T-helper 2 cell treated with Interferon-gamma antibody and Interleukin-4, amounts not matched to agents 100 ng/mL and 5 ng/mL, for 36 hours (primary cell): Measurements from ENCODE around the gene SSNA1. TPM values are rescaled to one million over a fixed set of nuclear protein-coding genes. Genes with fewer than 3 reads are reported as not detected.

Source experiments
- intact Hi-C: fragments of 100-400 bp; cut with micrococcal nuclease; formaldehyde crosslinking; loops from one replicate; pipeline ENCODE4 v1.15.1; 2023
- total RNA-seq: library from RNA; stranded (reverse); gene quantifications from 2 replicates; pipeline ENCODE4 v1.2.3, GENCODE V29; 2022

Gene SSNA1
- total RNA-seq, 1 donor from 2014 or later, result 88.3 TPM

DNA sequence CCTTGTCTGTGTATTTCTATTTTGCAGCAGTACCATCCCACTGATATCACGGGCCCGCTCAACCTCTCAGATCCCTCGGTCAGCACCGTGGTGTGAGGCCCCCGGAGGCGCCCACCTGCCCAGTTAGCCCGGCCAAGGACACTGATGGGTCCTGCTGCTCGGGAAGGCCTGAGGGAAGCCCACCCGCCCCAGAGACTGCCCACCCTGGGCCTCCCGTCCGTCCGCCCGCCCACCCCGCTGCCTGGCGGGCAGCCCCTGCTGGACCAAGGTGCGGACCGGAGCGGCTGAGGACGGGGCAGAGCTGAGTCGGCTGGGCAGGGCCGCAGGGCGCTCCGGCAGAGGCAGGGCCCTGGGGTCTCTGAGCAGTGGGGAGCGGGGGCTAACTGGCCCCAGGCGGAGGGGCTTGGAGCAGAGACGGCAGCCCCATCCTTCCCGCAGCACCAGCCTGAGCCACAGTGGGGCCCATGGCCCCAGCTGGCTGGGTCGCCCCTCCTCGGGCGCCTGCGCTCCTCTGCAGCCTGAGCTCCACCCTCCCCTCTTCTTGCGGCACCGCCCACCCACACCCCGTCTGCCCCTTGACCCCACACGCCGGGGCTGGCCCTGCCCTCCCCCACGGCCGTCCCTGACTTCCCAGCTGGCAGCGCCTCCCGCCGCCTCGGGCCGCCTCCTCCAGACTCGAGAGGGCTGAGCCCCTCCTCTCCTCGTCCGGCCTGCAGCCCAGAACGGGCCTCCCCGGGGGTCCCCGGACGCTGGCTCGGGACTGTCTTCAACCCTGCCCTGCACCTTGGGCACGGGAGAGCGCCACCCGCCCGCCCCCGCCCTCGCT, 20.5 kb upstream of the SSNA1 start:
- intact Hi-C loops, result no loop called here

DNA sequence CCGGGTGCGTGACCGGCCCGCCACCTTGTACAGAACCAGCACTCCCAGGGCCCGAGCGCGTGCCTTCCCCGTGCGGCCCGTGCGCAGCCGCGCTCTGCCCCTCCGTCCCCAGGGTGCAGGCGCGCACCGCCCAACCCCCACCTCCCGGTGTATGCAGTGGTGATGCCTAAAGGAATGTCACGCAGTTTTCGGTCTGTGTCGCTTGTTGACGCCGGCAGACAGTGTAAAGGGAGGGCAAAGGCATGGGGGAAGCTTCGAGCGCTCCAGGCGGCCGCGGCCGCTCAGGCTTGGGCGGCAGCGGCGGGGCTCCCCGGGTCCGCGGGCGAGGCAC, 19.9 kb upstream of the SSNA1 start:
- intact Hi-C loops, result no loop called here

DNA sequence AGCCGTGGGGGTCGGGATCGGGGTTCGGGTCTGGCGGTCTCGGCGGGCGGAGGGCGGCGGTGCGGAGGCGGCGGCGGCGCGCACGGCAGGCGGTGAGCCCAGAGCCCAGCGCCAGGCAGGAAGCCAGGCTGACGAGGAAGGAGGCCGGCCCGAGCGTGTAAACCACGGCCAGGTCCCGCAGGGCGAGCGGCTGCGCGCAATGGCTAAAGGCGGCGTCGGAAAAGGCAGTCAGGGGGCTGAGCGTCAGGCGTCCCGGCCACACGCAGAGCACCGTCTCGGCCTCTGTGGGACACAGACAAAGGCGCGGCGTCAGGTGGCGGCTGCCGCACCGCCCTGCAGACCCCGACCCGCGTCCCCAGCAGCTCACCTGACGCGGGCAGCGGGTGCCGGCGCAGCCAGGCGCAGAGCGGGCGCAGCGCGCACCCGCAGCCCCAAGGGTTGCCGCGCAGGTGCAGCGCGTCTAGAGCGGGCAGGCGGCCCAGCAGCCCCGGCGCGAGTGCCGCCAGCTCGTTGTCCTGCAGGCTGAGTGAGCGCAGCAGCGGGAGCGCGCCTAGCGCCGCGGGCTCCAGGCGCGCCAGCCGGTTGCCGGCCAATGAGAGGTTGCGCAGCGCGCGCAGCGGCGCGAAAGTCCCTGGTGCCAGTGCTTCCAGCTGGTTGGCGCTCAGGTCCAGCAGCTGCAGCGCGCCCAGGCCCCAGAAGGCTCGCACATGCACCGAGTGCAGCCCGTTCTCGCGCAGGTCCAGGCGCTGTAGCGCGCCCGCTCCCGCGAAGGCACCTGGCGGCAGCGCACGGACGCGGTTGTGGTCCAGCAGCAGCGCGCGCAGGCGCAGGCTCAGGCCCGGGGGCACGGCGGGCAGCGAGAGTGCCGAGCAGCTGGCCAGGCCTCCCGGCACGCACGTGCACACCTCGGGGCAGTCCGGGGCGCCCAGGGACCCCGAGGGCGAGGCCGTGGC, 19.3 kb upstream of the SSNA1 start:
- intact Hi-C loops, result no loop called here

DNA sequence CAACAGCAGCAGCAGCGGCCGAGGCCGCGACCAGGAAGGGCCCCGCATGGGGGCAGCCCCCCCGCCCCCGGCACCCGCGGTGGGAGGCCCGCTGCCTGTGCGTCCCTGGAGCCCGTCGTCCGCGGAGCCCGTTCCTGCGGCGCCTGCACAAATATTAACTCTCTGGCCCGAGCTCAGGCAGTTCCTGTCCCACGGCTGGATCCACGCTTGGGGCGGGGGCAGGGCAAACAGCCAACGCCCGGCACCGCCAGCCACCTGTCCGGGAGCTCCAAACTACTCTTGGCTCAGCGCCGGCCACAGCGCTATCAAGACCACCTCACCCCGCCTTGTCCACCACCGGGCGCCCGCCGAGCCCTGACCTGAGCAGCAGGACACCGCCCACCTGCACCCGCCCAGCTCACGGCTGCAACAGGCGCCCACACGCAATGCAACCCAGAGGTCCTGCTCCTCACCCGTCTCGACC, 18.5 kb upstream of the SSNA1 start, which contains the start of gene LRRC26:
Gene LRRC26, minus strand, starts transcription at position 156 of the 463 bp plus-strand sequence. Its CDS starts 108 bp downstream, at position 48.
- intact Hi-C loops, result no loop called here

DNA sequence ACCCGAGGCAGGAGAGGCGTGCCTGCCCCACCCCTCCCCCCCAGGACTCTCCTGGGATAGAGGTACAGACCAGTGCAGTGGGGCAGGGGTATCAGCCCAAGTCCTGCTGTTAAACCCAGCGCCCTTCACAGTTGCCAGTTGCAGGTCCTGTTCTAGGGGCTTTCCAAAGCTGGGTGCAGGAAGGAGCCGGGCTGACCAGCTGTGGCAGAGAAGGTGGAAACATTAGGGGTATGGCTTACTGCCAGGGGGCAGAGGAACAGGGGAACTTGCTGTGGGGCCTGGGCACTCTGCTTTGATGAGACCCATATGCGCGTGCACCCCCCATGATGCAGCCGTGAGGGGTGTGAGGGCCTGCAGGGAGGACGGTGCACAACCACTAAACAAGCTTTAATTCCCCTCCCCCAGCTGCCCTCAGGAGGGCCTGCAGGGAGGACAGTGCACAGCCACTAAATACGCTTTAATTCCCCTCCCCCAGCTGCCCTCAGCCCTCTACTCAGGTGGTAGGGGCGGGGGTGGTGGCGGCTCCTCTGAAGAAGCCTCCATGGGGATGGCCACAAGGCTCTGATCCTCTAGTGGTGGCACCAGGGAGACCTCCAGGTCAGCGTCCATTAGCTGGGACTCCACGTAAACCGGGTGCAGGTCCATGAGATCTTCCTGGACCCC, 17.9 kb upstream of the SSNA1 start:
- intact Hi-C loops, result no loop called here

DNA sequence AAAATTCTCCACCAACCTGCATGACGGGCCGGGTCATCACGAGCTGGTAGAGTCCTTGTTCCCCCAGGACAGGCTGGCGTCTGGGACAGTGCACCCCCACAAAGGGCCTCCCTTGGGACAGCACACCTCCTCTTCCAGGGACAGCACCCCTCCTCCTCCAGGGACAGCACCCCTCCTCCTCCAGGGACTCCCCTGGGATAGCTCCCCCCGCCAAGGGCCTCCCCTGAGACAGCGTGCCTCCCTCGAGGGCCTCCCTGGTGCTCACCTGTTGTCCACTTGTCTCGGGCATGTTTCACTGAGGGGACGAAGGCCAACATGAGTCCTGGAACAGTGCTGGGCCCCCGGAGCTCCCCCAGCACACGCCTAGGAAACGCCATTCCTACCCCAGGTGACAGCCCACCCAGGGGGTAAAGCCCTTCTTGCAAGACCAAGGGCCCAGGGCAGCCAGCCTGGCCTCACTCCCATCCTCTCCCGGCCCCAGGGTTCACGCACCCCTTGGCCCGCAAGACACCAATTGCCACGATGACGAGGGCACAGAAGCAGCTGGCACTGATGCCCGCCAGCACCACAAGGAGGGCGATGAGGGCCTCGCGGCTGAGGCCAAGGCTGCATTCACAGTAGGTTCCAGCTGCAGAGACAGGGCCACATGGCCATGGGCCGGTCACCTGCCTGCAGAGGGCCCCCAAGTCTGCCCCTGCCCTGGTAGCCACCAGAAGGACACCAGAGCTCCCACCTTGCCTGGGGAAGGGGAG, 17.2 kb upstream of the SSNA1 start:
- intact Hi-C loops, result no loop called here

DNA sequence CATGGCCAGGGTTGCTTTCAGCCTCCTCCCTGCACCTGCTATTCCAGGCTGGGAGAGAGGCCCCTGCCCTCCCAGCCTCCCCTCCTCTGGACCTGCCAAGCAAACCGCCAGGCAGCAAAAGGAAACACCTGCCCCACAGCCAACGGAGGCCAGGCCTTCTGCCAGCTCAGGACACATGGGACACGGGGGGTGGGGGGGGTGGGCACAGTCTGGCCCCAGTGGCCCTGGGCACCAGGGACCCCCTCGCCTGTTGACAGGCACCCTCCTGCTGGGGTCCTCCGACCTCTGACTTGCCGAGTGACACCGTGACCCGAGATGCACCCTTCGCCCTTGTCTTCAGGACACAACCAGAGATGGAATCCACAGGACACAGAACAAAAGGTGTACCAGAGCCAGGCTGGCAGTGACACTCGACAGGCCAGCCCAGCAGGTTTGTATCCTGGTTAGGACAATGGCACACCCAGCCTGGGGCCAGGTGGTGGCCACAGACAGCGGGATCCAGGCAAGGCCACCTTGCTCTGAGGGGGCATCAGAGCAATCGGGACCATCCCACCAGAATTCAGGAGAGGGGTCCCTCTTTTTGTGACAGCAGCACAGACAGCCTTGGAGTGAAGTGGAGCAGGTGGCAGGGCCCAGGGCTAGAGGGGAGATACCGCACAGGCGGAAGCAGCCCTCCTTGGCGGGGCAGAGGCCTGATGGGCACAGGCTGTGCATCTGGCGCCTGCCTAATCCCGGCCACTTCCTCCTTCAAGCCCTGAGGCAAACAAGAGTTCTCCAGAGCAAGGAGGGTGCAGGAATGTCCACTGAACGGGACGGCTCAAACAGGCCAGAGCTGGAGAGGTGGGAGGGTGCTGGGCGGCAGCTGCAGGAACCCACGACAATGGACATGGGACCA, 15.3 kb upstream of the SSNA1 start:
- intact Hi-C loops, result no loop called here

DNA sequence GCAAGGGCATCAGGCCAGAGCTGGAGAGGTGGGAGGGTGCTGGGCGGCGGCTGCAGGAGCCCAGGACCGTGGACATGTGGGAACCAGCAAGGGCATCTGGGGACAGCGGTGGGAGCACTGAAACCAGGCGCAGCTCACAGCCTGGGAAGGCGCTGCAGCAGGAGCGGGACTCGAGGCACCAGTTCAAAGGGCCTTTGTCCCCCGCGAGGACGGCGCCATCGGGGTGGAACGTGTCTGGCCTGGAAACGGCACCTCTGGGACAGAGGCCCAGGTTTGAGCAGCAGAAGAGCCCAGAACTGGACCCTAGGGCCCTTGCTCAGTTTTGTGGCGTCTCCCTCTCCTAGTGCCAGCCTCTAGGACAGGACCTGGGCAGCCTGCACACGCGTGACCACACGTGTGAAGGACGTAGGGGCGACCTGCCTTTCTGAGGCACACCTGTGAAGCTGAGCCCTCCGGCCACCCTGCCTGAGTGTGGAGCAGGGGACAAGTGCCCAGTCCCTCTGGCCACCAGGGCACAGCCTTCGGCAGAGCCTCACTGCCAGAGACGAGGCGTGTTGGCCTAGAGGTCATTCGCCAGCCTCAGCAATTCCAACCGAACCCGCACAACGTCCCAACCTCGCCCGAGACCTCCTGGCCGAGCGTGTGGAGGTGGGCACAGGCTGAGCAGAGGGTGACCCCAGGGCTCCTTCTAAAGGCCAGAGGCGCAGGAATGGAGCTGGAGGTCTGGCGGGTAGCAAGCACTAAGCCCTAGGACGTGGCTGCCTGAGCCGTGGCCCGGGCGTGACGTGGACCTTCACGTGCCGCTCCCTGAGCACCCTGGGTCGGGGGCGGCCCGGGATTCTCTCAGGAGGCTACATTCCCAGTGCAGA, 14.4 kb upstream of the SSNA1 start:
- intact Hi-C loops, result no loop called here

DNA sequence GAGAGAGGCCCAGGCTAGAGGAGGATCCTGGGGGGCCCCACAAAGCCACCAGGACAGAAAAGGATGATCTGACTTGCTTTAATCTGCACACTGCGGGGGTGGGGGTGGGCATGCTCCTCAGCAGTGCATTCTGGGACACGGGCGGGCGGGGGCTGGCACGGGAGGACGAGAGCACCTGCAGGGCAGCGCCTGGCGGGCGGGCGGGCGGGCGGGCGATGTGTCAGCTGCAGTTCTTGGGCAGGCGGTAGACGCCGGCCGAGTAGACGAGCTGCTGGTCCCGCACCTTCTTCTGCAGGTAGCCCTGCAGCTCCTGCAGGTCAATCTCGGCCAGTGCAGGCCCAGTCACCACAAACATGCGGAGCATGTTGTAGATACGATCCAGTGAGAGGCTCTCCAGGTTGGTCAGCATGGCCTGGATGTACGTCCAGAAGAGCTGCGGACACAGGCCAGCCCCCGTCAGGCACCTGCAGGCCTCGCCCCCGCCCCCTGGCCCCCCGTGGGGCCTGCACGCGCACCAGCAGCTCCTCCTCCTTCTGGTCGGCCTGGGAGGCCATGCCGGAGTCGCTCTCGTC, 13.7 kb upstream of the SSNA1 start:
- intact Hi-C loops, result no loop called here

DNA sequence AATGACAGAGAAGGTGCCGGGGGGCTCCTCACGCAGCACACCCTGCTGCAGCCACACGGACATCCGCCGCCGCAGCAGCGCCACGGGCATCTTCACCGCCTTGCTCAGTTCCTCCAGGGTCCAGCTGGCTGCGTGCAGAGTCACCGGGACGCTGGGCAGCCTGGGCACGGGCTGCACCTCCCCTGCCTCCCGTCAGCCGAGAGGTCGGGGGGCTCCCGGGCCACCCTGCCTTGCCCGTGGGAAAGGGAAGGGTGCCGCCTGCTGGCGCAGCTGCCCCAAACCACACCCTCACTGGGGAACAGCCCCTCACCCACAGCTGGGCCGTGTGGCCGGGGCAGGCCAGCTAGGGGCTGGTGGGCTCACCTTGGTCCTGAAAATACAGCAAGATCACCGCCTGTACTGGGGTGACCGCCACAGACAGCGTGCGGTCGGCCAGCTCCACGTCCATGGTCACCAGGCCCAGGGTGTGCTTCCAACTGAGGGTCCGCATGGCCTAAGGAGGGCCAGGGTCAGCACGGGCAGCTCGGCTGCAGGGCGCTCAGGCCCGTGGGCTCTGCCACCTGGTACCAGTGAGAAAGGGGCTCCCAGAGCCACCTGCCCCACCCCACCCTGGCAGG, 13.0 kb upstream of the SSNA1 start:
- intact Hi-C loops, result no loop called here

DNA sequence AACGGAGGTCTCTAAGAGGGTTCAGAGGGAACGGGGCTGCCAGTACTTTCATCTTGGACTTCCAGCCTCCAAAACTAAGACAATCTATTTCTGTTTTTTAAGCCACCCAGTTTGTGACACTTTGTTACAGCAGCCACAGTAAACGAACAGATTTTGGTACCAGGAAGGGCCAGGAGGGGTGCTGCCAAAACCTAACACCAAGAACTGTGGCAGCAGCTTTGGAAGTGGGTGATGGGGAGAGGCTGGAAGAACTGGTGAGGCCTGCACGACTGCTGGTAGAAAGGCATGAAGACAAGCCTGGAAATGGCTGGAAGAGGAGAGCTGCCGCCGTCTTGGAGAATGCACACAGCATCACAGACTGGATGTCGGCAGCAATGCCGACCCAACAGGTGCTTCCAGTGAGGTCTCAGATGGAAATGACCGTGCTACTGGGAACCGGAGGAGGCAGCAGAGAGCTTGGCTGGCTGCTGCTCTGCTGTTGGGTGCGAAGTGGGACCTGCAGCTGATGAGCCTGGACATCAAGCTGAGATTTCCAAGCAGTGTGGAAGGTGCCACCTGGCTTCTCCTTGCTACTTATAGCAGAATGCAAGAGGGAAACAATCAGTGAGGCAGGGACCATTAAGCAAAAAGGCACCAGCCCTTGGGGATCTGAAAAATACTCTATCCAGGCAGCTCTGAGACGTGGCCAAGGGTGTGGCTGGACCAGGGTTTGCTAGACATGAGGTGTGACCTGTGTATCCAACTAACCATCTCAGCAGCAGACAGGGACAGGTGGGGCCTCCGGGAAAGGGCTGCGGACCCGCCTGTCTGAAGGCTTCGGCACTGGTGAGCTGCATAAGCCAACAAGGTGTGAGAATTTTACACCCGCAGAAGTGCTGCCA, 11.9 kb upstream of the SSNA1 start:
- intact Hi-C loops, result no loop called here

DNA sequence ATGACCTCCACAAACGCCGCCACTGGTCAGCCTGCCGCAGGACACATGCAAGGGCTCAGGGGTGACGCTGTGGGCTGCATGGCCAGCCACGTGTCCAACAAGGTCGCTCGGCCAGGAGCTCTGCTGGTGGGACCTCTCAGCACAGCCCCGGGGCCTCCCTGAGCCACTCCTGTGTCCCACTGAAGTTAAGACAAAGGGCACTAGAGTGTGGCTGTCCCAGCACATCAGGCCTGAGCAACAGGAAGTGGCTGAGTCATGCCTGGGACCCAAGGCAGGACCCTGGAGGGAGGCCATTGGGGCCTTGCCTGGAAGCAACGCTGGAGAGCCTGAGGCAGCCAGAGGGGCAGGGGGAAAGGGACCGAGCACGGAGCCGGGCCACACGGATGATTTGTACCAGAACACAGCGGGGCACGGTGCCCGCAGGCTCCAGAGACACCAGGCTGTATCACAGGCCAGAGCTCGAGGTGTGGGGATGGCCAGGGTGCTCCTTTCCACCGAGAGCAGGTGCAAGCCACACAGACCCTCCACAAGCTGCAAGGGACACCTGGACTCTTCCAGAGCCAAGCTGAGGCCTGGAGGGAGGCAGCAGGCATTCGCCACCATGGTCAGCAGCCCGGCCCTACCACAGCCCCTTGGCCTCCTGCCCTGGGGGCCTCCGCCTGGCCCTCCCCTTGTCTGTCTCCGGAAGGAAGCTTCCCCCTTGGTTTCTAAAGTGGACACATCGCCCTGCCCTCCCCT, 10.1 kb upstream of the SSNA1 start:
- intact Hi-C loops, result no loop called here

DNA sequence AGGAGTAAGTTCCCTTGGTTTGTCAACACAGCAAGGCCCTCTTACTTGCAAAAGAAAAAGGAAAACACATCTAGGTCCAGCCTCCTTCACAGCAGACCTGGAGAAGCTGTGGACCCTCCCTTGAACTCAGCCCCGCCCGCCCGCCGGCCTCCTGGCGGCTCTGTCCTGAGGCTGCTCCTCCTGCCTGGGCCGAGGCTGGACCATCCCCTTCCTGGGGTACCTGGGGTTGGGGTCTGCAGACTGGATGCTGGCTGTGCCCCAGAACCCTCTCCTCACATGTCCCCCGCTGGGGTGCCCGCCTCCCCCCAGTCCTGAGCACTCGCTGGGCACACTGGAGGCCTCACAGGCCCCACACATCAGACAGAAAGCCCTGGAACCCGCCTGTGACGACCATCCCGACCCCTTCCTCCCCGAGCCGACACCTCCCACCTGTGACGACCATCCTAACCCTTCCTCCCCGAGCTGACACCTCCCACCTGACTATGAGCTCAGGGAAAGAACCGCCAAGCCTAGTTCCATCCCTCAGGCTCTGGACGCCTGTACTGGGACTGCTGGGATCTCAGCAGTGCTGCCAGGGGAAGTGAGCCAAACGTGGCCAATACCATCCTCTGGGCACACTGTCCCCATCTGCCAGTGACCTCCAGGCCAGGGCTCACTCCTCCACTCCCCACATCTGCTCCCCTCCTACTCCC, 9.4 kb upstream of the SSNA1 start:
- intact Hi-C loops, result no loop called here

DNA sequence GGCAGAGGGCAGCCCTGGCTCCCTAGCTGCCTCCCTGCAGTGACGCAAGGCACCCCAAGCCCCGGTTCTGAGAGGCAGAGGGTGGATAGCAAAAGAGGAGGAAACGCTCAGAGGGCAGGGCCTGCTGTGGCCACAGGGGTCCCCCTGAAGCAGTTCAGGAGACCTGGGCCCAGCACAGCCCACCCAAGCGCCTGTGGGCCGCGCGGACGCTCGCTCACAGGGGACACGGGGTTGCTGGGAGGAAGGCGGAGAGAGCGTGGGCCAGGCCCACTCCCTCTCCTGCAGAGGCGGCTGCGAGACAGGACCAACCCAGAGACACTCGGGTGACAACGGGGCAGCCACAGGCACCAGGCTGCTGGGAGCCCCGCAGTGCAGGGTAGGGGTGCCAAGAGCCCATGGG, 8.7 kb upstream of the SSNA1 start:
- intact Hi-C loops, result no loop called here

DNA sequence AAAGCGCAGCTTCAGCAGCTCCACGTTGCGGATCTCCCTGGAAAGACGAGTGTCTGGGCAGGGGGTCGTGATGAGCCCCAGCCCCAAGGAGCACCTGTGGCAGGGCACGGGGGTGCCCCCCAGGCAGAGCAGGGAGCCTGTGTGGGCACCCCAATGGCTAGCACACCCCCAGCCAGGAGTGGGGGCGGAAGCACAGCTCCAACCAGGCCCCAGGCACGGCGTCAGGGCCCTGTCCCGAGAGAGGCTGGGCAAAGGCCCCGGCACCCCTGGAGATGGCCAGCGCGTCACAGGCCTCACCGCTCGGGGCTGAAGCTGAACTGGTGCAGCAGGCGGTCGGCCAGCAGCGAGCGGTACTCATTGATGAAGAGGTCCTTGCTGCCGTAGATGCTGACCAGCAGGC, 8.0 kb upstream of the SSNA1 start:
- intact Hi-C loops, result no loop called here

DNA sequence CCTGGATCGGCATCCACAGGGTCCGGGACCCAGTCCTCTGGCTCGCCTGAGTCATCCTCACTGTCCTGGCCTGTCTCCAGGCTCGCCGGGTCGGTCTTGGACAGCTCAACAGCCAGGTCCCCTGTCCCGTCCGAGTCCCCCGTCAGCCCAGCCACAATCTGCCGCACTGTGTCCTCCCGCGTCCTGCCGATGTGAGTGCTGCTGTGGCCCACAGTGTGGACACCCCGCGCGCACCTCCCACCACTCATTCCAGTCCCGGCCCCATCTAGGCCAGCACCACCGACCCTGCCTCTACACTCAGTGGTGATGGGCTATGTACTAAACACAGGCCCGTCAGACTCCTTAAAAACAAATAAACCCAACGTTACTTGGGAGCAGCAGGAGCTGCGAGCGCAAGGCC, 6.8 kb upstream of the SSNA1 start:
- intact Hi-C loops, result no loop called here
